ENCODE measurements around the gene CELF1.

Gene CELF1

DNA sequence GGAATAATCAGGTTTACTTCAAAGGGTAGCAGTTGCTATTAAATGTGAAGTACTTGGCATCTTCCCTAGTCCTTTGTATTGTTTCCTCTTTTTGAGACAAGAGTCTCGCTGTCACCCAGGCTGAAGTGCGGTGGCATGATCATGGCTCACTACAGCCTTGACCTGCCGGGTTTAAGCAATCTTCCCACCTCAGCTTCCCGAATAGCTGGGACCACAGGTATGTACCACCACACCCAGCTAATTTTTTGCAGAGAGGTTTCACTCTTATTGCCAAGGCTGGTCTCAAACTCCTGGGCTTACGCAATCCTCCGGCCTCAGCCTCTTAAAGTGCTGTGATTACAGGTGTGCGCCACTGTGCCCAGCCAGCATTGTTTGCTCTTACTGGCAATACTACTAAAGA, 67.8 kb downstream of the CELF1 start:
- no peak for DNase-seq (ENCODE audit: low read depth in 2 of 2)

GRCh38 chr11:47483457-47483856, 69.5 kb downstream of the CELF1 start:
- no peak for DNase-seq (ENCODE audit: low read depth in 2 of 2)

DNA sequence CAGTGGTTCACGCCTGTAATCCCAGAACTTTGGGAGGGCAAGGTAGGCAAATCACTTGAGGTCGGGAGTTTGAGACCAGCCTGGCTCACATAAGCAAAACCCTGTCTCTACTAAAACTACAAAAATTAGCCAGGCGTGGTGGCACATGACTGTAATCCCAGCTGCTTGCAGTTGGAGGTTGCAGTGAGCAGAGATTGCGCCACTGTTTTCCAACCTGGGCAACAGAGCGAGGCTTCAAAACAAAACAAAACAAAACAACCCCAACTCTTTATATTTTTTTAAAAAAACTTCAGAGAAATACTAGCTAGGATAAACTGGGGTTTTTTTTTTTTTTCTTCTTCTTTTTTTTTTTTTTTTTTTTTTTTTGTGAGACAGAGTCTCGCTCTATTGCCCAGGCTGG, 72.2 kb downstream of the CELF1 start:
- no peak for DNase-seq (ENCODE audit: low read depth in 2 of 2)

DNA sequence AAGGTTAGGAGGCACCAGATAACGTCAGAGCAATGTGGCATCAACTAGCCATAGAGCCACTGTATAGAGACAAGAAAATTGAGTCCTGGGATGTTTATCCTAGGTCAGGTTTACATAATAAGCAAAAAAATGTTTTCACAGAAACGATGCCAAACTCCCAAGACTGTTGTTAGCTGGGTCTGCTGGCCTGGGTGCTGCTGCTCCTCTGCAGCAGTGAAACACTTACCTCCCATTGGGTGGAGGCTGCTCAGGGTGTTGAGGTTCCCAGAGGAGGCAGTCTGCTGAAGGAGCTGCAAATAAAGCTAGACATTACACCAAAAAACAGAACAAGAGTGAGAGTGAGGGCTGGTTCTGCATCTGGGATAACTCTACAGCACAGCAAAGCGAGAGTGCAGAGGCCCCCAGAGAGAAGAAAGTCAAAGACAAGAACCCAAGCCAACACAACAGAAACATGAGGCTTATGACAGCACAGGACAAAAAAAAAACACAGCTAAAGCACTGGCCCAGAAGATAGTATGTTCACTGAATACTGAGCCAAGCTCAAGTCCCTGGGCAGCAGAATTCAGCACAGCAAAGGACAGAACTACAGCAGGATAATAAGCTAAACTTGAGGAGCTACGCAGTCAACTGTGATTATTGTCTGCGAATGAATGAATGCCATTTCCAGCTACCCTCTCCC, 74.1 kb downstream of the CELF1 start:
- DNase-seq (ENCODE audit: low read depth in 2 of 2): no peak

GRCh38 chr11:47477753-47478152, 75.2 kb downstream of the CELF1 start:
- no peak for DNase-seq (ENCODE audit: low read depth in 2 of 2)

- no peak for DNase-seq (ENCODE audit: low read depth in 2 of 2)
These were observed 75.6 kb downstream of the CELF1 start for GRCh38 chr11:47477323-47477722.

DNA sequence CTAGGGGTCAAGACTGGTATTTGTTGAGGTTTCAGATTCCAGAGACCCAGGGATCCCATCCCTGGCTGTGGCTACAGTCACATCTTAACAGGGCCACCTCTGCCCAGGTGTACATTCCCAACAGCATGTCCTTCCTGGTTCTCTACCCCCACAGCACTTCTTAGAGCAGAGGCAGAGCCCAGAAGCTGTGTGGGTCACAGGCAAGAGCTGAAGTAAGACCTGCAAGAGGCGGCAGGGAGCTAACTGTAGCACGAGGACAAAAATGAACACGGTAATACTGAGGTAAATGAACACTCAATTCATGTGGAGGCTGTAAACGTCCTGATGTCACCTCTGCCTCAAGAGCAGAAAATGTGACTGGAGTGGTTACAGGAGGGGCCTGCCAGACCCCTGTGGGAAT, 82.3 kb downstream of the CELF1 start:
- DNase-seq (ENCODE audit: low read depth in 2 of 2): no peak

GRCh38 chr11:47469361-47470179, 83.4 kb downstream of the CELF1 start:
- DNase-seq (ENCODE audit: low read depth in 2 of 2): no peak

- DNase-seq (ENCODE audit: low read depth in 2 of 2): no peak
These were observed 84.2 kb downstream of the CELF1 start for GRCh38 chr11:47468598-47469214.

GRCh38 chr11:47467357-47467756, 85.6 kb downstream of the CELF1 start:
- no peak for DNase-seq (ENCODE audit: low read depth in 2 of 2)

DNA sequence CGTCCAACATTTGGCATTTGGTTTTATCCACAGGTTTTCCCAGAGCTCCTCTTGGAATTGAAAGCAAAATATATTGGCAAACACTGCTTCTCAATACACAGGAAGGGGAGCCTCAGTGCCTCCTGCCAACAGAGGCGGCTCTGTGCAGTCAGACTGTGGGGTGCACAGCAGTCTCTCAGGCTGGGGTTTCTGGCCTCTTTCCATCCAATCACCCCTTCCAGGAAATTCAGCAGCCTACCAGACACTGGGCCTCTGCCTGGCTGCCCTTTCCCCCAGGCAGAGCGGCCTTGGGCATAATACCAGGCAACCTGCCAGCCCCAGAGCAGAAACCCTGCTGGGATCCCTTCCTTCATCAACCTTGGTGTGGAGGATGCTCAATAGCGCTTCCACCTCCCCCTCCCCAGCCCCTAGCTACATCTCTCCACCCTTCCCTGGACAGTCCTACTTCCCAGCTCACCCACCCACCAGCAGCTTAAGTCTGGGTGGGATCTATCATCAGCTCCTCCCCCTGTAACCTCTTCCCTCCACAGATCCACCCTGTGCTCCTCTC, 86.2 kb downstream of the CELF1 start:
- DNase-seq (ENCODE audit: low read depth in 2 of 2): no peak

DNA sequence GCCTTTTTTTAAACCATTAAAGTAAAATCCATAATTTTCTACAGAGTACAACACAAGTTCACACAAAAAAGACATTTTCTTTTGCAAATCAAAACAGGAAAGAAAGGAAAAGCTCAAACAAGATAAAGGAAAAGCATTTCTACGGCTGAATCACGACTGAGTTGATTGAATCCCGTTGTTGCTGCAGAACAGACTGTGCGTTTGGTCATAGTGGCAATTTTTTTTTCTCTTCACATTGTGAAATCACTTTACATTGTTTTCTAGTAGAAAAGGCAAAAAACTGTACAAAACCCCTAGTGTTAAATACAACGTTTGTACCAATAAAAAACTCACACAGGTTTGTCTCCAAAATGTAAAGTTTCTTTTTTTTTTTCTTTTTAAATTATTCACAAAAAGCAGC, 86.7 kb downstream of the CELF1 start:
- no peak for DNase-seq (ENCODE audit: low read depth in 2 of 2)

- DNase-seq (ENCODE audit: low read depth in 2 of 2): no peak
These were observed 88.4 kb downstream of the CELF1 start for GRCh38 chr11:47464483-47464882.

DNA sequence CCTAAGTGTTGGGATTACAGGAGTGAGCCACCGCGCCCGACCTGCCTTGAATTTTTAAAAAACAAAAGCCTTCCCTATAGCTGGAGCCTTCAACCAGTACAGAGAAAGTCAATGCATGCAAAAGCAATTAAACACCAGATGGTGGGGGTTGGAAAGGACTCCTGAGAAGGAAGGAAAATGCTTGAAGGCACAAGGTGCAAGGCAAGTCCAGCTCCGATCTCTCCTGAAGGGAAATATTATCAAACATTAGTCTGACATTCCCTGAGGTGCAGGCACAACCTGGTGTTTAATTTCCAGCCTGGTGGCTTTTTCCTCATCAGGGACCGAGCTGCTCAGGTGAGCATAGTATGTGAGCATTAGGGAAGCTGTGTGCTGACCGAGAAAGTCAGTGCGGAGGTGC, 91.1 kb downstream of the CELF1 start:
- DNase-seq (ENCODE audit: low read depth in 2 of 2): no peak

GRCh38 chr11:47460571-47461235, 92.2 kb downstream of the CELF1 start:
- DNase-seq (ENCODE audit: low read depth in 2 of 2): no peak

GRCh38 chr11:47454258-47454671, 98.7 kb downstream of the CELF1 start:
- DNase-seq (ENCODE audit: low read depth in 2 of 2): peak; percentile 27 to 28

DNA sequence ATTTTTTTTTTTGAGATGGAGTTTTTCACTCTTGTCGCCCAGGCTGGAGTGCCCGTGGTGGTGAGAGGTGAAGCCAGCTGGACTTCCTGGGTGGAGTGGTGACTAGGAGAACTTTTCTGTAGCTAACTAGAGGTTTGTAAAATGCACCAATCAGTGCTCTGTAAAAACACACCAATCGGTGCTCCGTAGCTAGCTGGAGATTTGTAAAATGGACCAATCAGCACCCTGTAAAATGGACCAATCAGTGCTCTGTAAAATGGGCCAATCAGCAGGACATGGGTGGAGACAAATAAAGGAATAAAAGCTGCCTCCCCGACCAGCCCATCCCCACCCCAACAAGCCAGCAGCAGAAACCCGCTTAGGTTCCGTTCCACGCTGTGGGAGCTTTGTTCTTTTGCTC, 99.6 kb downstream of the CELF1 start:
- no peak for DNase-seq (ENCODE audit: low read depth in 2 of 2)

DNA sequence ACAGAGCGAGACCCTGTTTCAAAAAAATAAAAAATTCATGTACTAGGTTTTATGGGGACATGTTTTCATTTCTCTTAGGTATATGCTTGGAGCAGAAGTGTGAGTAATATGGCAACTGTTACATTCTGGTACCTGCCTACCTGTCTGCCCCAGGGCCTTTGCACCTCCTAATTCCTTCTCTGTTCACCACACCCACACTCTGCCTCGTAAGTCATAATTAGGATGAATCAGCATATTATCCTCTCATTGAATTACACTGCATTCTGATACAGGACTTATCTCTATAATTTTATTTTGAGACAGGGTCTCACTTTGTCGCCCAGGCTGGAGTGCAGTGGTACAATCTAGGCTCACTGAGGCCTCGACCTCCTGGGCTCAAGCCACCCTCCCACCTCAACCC, 100.9 kb downstream of the CELF1 start:
- DNase-seq (ENCODE audit: low read depth in 2 of 2): no peak

DNA sequence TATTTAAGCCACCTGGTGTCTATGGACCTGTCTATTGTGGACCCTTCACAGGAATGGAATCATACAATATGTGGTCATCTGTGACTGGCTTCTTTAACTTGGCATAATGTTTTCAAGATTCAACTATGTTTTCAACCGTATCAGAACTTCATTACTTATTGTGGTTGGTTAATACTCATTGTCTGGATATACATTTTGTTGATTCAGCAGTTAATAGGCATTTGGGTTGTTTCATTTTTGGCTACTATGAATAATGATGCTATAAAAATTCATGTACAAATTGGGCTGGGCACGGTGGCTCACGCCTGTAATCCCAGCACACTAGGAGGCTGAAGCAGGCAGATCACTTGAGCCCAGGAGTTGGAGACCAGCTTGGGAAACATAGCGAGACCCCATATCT, 101.5 kb downstream of the CELF1 start:
- no peak for DNase-seq (ENCODE audit: low read depth in 2 of 2)

- no peak for DNase-seq (ENCODE audit: low read depth in 2 of 2)
These were observed 103.4 kb downstream of the CELF1 start for GRCh38 chr11:47449541-47449940.

DNA sequence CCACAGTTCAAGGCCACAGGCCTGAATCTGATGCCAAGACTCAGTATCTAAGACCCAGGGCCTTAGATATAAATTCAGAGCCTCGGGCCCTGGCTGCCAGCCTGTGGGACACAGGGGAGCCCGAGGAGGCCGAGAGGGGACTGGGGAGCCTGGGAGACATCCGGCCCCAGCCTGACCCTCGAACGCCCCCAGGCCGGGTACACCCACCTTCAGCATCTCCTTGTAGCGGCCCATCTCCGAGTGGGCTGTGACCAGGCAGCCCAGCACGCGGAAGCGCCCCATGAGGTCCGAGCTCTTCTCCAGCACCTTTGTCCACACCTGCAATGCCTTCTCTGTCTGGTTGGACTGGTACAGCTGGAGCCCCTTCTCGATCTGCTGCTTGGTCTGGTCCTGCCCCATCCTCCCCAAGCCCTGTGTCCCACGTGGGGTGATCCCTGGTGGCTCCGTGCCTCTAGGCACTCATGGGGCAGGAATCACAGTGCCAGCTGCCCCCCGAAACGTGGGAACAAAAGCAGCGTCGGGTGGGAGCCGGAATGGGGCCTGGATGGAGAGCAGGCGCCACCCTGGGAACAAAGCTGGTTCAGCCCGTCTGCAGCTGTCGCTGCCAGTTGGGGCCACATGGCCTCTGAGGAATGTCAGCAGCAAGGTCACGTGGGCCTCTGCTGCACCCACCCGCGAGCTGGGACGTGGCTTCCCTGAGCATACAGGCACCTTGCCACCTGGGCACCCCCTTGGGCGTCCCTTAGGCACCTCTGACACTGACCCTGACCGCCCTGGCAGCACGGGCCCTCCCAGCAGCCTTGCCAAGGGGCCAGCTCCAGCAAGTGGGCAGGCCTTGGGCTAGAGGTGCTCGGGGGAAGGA, 104.1 kb downstream of the CELF1 start, which contains the start of gene RAPSN:
RAPSN (minus strand) TSS at position 571 of the 862 bp plus-strand sequence; CDS start at position 399, 172 bp downstream.
- DNase-seq (ENCODE audit: low read depth in 2 of 2): no peak

All from stimulated activated CD4-positive, alpha-beta T cell treated with anti-CD3 and anti-CD28 coated beads, Interleukin-1b, Interleukin-23, amount 100 ng/mL, for 1 hour (primary cell).